Jurkat, Clone E6-1 (cell line): Measurements from ENCODE around the gene SORBS1.

Experiments used
- DNase-seq: peaks from one replicate; pipeline ENCODE4 v3.0.0-alpha.2; 2011; ENCODE audit warnings: low read depth, low spot score
- H3K4me3 ChIP-seq: 2 replicates; pipeline ENCODE4 v1.5.1; 2011; ENCODE audit warnings: mild to moderate bottlenecking, low read length, control low read depth, moderate library complexity

SORBS1 gene

GRCh38 chr10:95502377-95502776 is 58.8 kb downstream of the SORBS1 start:
- no peak overlapping the region for H3K4me3 ChIP-seq
- DNase-seq = no peak

- no peak for DNase-seq
Observed at GRCh38 chr10:95501203-95502094, 59.7 kb downstream of the SORBS1 start.

DNA sequence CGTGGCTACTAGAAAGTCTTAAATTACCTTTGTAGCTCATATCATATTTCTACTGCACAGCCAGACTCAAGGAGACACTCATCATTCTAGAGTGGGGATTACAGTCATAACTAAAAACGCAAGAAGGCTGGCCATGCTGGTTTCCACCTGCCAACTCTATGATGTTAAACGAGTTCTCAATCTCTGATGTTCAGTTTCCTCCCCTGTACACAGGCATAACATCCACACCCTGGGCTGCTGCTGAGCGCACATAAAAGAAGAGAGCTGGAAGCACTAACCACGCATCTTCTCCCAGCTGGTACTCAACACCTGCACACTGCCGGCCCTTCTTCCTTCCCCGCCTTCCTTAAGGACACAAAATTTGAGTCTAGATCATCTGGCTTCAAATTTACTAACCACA is 60.5 kb downstream of the SORBS1 start:
- no peak overlapping the region for H3K4me3 ChIP-seq
- peak; percentile 32 for DNase-seq

More at GRCh38 chr10:95501203-95502094, 59.7 kb downstream of the SORBS1 start:
- H3K4me3 ChIP-seq = no peak overlapping the region

GRCh38 chr10:95500097-95500496 is 61.1 kb downstream of the SORBS1 start:
- DNase-seq = no peak
- no peak overlapping the region for H3K4me3 ChIP-seq

DNA sequence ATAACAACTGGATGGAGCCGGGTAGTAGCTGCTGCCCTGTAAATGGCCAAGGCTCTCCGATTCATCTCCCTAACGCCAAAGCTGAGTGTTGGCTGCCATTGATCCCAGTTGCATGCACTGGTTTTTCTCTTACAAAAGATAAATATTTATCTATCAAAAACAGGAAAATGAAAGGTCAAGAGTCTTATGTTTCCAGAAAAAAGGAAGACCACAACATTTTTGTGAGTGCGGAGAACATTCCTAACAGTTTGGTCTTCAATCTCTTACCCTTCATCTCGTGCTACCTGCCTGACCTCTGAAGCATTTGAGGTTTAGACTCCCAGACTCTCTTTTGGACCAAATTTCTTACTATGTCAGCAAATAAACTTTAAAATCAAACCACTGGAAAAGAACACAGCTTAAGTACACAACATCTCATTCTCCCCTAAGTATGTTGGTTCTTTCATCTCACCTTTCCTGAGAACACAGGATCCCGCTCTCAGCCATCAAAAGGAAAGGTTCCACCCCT is 61.6 kb downstream of the SORBS1 start:
- no peak overlapping the region for H3K4me3 ChIP-seq
- DNase-seq = no peak

GRCh38 chr10:95496951-95497350 is 64.2 kb downstream of the SORBS1 start:
- DNase-seq = no peak
- no peak overlapping the region for H3K4me3 ChIP-seq

- no peak for DNase-seq
- no peak overlapping the region for H3K4me3 ChIP-seq
Observed at GRCh38 chr10:95496246-95496911, 64.8 kb downstream of the SORBS1 start.

DNA sequence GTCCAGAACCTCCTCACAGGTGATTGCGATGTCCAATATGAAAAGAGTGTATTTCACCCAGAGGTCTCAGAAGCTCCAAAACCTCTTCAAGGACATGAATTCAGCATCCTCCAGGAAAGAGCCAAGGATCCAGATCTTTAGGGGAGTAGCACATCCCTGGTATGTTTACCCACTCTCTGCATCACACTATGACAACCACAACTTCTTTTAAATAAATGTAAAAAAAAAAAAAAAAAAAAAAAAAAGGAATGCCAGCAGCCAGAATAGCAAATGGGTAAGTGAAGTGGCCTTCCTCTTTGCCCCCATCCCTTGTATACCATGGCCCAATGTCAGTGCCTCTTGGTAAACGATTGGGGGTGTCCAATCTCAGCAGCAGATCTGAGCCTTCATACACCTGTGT is 67.3 kb downstream of the SORBS1 start:
- no peak for DNase-seq
- H3K4me3 ChIP-seq = no peak overlapping the region

DNA sequence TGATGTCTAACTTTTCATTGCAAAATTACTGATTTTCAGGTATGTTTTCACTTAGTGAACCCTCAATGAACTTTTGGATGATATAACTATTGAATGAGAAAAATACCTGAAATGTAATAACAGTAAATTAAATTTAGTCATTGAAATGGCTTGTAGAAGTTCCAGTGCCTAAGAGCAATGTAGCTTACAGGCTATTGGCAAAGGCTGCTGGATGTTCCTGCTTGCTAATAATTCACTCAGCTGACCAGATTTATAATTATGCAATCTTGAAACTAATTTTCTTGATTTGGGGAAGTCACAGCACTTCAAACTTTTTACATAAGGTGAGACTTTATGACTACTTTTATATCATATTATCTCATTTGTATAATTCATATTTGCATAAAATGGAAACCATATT is 73.2 kb downstream of the SORBS1 start:
- H3K4me3 ChIP-seq = no peak overlapping the region
- DNase-seq = no peak

DNA sequence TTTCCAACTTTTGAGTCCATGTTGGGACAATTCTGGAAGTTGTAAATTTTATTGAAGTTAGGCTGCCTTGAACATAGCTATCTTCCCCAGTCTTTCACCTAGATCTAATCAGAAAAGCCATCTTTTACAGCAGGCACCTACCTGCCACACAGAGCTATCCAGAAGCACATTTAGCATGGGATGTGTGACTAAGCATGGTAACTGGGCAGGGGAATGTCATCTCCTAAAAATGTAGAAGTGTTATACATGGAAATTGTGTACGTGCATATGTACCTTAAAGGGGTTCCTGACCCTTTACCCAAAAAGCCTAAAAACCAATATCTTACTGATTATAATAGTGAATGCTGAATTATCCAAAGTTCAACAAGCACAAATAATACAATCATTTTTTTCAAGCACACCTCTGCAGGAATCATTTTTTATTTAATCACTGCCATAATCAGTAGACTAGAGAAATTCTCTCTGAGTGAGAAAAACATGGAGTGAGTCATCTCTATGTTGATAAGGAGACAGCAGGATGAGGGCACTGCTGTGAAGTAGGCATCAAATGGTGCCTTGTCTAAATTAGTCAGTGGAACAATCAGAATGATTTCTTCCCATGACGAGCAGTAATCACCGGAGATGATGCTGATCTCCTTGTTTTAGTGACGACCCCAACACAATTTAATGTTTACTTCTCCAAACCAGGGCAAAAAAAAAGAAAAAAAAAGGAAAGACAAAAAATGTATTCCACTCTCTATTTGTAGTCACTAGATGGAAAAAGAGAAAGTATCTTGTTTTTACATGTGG is 75.9 kb downstream of the SORBS1 start:
- no peak overlapping the region for H3K4me3 ChIP-seq
- DNase-seq = no peak

GRCh38 chr10:95482501-95483233 is 78.5 kb downstream of the SORBS1 start:
- DNase-seq = no peak
- no peak overlapping the region for H3K4me3 ChIP-seq

DNA sequence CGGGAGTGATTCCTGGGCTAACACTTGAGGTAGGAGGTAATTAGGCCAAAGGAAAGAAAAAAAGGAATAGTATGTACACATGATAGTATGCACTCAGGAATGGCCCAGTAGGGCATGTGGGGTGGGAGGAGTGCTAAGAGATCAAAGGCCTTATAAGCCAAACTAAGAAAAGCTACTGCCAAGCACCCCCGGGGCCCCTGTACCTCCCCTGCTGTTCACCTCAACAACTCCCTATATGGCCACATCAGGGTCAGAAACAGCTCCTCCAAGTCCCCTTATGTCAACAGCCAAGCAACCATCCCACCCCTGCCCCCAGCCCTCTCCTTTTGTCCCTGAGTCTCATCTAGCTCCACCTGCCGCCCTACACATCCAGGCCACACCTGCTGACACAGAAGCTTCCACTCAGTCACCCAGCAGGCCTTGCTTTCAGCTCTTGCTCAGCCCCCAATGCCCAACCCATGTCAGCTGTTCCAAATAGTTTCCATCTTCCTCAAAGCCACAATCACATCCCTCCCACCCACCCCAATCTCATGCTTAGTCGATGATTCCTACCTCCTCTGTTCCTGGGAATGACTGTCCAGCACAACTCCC is 80.2 kb downstream of the SORBS1 start:
- DNase-seq = no peak
- no peak overlapping the region for H3K4me3 ChIP-seq

DNA sequence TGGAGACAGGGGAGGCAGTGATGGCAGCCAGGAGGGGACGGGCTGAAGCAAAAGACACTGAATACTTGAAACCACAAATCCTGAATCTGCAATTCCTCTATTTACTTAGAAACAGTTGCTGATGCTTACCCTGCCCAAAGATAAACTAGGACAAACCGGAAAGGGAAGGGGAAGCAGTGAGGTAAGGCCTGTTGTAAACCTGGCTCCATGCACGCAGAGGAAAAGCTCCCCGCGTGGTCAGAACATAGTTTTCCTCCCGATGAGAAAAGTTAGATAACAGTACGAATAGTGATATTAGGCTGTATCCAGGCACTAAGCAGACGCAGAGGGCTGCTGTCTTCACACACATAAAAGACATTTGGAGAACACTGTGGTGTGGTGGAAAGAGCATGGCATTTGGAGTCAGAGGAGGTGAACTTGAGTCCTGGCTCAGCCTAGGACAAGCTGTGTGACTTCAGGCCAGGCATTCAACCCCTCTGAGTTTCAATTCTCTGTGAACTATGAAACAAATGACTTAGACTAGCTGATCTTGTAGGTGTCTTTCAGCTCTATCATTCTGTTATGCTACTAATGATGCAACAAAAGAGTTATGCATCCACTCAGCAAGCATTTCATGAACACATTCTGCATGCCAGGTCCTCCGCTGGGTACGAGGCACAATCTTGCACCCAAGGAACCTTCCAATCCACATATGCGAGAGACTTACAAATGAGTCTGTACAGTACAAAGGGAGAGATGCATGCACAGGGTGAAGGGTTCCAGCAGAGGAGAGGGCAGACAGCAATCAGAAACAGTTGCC is 80.9 kb downstream of the SORBS1 start:
- no peak for DNase-seq
- no peak overlapping the region for H3K4me3 ChIP-seq

GRCh38 chr10:95478935-95479334 is 82.2 kb downstream of the SORBS1 start:
- DNase-seq = no peak
- no peak overlapping the region for H3K4me3 ChIP-seq

DNA sequence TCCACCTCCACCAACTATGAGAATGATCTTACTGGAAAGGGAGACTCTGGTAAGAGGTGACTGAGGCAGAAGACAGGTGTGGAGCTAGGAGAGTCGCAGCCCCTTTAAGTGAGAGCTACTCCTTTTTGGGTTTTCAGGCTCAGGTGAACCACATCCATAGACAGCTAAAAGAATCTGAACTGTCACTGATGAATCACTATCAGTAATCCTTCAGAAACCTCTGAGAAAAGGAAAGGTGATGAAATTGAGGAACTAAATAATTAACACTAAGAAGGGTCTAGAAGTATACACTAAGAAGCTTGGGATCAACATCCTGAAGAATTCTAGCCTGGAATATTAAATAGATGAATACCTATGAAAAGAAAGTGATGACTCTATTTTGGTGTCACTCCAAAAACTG is 83.0 kb downstream of the SORBS1 start:
- no peak for DNase-seq
- no peak overlapping the region for H3K4me3 ChIP-seq

- DNase-seq = no peak
- H3K4me3 ChIP-seq = no peak overlapping the region
Observed at GRCh38 chr10:95477175-95477520, 84.0 kb downstream of the SORBS1 start.

GRCh38 chr10:95476469-95477174 is 84.5 kb downstream of the SORBS1 start:
- H3K4me3 ChIP-seq = no peak overlapping the region
- DNase-seq = no peak
